ENCODE results near the gene CLDN18. TPM values are rescaled to one million over a fixed set of nuclear protein-coding genes. Genes with fewer than 3 reads are reported as not detected.

The CLDN18 gene
- not detected for polyA plus RNA-seq

GRCh38 chr3:138009476-138010272, at the start of gene CLDN18:
CLDN18 (plus strand) TSS chr3:138010165; CDS start chr3:138010226, 61 bp downstream.
- no peak within 1 kb of the TSS for H3K27ac Mint-ChIP-seq
- H3K27me3 Mint-ChIP-seq (ENCODE audit: low read depth in 3 of 3), result peaks cover 0 to 3% (median 3%) of the 10 kb centered on the region in 3 donors
- H3K36me3 Mint-ChIP-seq, result no peaks in the 10 kb centered on the region
- no peak for DNase-seq
- no peaks in the 10 kb centered on the region for H3K4me1 Mint-ChIP-seq
- peaks cover 0 to 3% (median 0%) of the 10 kb centered on the region in 6 donors for H3K9me3 Mint-ChIP-seq
- H3K4me3 Mint-ChIP-seq, result no peak within 1 kb of the TSS

DNA sequence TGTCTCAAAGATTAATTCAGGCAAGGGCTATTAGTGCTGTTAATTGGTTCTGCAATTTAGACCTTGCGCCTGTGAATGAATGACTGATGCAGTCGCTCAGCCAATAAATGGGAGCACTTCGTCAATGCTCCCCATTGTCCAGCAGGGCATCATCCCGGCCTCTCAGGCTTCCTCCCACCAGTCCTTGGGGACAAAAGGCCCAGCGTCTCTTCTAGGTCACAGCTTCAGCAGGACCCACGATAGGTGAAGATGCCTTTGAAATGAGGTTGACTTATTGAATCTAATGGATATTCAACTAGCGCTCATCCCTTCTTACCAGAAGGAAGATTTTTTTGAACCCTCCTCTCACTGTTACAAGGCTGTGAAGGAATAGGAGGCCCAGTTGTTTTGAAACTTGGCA, 47.7 kb upstream of the CLDN18 start:
- no peak for DNase-seq
- Mint-ChIP-seq H3K4me3 (no peak overlapping the region), H3K4me1 (no peaks in the 10 kb centered on the region), H3K27ac (no peak overlapping the region), H3K36me3 (no peaks in the 10 kb centered on the region), H3K9me3 (no peaks in the 10 kb centered on the region), H3K27me3 (ENCODE audit: low read depth in 3 of 3) (peaks cover 6 to 10% (median 7%) of the 10 kb centered on the region in 3 donors)

DNA sequence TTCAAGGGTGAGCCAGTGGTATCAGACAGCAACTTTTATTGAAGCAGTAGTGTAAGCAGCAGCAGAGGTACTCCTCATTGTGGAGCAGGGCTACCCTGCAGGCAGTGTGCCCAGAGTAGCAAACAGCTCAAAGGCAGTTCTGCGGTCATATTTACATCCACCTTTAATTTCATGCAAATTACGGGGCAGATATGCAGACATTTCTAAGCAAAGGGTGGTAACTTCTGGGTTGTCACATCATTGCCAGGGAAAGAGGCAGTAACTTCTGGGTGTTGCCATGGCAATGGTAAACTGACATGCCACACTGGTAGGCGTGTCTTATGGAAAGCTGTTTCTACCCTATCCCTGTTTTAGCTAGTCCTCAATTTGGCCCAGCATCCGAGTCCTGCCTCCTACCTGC, 46.5 kb upstream of the CLDN18 start:
- DNase-seq, result no peak
- no peaks in the 10 kb centered on the region for H3K36me3 Mint-ChIP-seq
- H3K4me1 Mint-ChIP-seq, result no peaks in the 10 kb centered on the region
- H3K27me3 Mint-ChIP-seq (ENCODE audit: low read depth in 3 of 3), result peaks cover 6 to 10% (median 7%) of the 10 kb centered on the region in 3 donors
- H3K27ac Mint-ChIP-seq, result no peak overlapping the region
- H3K4me3 Mint-ChIP-seq, result no peak overlapping the region
- no peaks in the 10 kb centered on the region for H3K9me3 Mint-ChIP-seq

DNA sequence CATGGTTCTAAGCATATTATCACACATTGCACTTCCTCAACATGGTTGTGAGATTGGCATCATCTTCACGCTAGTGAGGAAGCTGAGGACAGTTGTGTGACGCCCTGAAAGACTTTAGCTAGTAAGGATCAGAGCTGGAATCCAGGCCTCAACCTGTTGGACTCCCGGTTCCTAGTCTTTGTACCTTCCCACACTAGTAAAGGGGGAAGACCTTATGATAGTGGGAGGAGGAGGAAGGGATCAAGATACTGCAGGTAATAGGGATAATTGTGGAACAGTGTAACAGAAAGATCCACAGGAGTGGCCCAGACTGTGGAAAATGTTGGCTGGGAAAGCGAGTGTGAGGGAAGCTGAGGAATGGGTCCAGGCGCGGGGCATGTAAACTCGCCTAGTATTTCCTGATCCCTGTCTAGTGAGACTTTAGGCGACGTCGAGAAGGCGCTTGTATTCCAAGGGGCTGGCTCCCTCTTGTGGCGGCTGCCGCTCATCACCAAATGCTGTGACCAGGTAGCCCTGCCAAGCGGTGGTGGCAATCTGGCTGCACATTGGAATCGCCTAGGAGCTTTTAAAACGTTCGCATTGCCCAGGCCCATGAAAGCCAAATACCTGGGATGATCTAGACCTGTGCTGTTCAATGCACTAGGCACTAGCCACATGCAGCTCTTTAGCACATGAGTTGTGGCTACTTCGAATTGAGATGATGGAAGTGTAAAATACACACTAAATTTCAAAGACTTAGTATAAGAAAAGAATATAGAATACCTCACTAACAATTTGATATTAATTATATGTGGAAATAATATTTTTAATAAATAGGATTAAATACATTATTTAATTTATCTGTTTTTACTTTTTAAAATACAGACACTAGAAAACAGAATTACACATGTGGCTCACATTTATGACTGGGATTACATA, 38.8 kb upstream of the CLDN18 start:
- peak in 1 of 3 donors; percentile 1 for DNase-seq
- peaks cover 0 to 7% (median 1%) of the 10 kb centered on the region in 3 donors for H3K27me3 Mint-ChIP-seq (ENCODE audit: low read depth in 3 of 3)
- H3K9me3 Mint-ChIP-seq, result peaks cover 0 to 4% (median 0%) of the 10 kb centered on the region in 6 donors
- no peaks in the 10 kb centered on the region for H3K36me3 Mint-ChIP-seq
- H3K4me1 Mint-ChIP-seq, result no peaks in the 10 kb centered on the region
- no peak overlapping the region for H3K27ac Mint-ChIP-seq
- no peak overlapping the region for H3K4me3 Mint-ChIP-seq

DNA sequence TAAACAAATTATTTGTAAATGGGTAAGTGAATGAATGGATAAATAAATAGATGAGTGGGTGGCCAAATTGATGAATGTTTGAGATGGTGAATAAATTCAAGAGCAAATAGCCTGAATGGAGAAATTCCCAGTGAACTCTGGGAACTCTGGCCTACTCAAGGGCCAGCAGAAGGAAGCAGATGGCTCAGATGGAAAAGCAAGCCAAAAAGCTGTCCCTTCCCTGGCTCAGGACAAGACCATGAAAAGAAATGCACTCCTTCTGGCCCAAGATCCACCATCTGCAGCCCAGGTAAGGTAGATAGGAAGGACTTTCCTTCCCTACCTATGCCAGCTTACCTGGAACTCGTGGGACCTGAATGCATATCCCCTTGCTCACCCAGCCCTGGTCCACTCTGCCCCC, 37.6 kb upstream of the CLDN18 start:
- Mint-ChIP-seq H3K9me3 (peaks cover 0 to 4% (median 0%) of the 10 kb centered on the region in 6 donors), H3K36me3 (no peaks in the 10 kb centered on the region), H3K27me3 (ENCODE audit: low read depth in 3 of 3) (peaks cover under 1 to 7% (median 1%) of the 10 kb centered on the region in 3 donors), H3K4me1 (no peaks in the 10 kb centered on the region), H3K27ac (no peak overlapping the region), H3K4me3 (no peak overlapping the region)
- DNase-seq, result no peak

GRCh38 chr3:137978328-137978727, 31.6 kb upstream of the CLDN18 start:
- Mint-ChIP-seq H3K4me3 (no peak overlapping the region), H3K27ac (no peak overlapping the region), H3K27me3 (ENCODE audit: low read depth in 3 of 3) (peaks cover 0 to 4% (median 3%) of the 10 kb centered on the region in 3 donors), H3K36me3 (no peaks in the 10 kb centered on the region), H3K9me3 (peaks cover 0 to 5% (median under 1%) of the 10 kb centered on the region in 6 donors), H3K4me1 (no peaks in the 10 kb centered on the region)
- DNase-seq, result no peak

DNA sequence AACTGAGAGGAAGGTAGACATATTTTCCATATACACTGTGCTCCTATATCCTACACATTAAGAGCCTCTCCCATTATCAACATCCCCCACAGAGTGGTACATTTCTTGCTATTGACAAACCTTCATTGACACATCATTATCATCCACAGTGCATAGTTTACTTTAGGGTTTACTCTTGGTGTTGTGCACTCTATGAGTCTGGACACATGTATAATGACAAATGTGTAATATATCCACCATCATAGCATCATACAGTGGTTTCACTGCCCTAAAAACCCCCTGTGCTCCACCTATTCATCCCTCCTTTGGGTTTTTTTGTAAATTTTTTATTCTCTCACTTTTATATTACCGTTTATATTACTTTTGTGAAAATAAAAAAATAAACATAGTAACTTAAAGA, 22.2 kb upstream of the CLDN18 start:
- Mint-ChIP-seq H3K9me3 (peaks cover 0 to 2% (median 0%) of the 10 kb centered on the region in 6 donors), H3K4me3 (no peak overlapping the region), H3K27me3 (ENCODE audit: low read depth in 3 of 3) (peaks cover 0 to 5% (median 0%) of the 10 kb centered on the region in 3 donors), H3K36me3 (no peaks in the 10 kb centered on the region), H3K27ac (no peak overlapping the region), H3K4me1 (no peaks in the 10 kb centered on the region)
- no peak for DNase-seq

DNA sequence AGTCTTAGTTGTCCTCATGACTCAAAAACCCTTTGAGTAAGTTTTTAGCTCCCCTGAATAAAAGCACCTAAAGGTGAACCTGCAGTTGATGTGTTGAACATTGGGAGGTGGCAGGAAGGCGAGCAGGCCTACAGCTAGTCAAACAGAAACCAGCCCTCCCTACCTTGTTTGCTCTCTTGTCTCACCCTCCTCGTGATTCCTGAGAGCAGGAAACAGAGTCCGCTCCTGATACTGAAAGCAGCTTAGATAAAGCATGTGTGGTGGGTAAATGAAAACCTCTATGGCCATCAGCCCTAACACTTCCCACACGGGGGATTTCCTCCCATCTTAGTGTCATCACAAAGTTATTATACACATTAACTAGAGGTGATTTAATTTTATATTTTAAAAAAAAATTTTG, 21.8 kb upstream of the CLDN18 start:
- H3K36me3 Mint-ChIP-seq, result no peaks in the 10 kb centered on the region
- H3K27me3 Mint-ChIP-seq (ENCODE audit: low read depth in 3 of 3), result peaks cover 0 to 5% (median 0%) of the 10 kb centered on the region in 3 donors
- H3K27ac Mint-ChIP-seq, result no peak overlapping the region
- no peak overlapping the region for H3K4me3 Mint-ChIP-seq
- peaks cover 0 to 2% (median 0%) of the 10 kb centered on the region in 6 donors for H3K9me3 Mint-ChIP-seq
- DNase-seq, result no peak
- H3K4me1 Mint-ChIP-seq, result no peaks in the 10 kb centered on the region

DNA sequence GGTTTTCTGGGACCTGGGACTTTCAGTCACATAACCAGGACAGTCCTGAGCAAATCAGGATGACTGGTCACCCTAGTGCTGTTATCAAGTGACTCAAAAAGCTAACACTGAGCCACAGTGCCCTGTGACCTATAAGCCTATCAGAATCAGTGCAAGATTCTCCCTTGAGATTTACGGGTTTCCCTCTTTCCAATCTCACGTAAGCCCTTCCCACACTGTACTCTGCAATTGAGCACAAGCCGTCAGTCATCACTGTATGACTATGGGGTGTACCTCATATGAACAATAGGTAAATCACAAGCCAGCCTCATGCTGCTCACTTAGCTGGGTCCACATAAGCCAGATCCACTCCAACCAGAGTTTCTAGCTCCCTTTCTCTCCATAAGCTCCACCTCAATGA, 21.0 kb upstream of the CLDN18 start:
- DNase-seq, result no peak
- Mint-ChIP-seq H3K36me3 (peaks cover 0 to 2% (median 0%) of the 10 kb centered on the region in 3 donors), H3K27me3 (ENCODE audit: low read depth in 3 of 3) (peaks cover 0 to 6% (median 0%) of the 10 kb centered on the region in 3 donors), H3K27ac (no peak overlapping the region), H3K4me3 (no peak overlapping the region), H3K9me3 (peaks cover 0 to 3% (median 2%) of the 10 kb centered on the region in 6 donors), H3K4me1 (no peaks in the 10 kb centered on the region)

- no peak overlapping the region for H3K27ac Mint-ChIP-seq
- peaks cover 0 to 4% (median 0%) of the 10 kb centered on the region in 3 donors for H3K36me3 Mint-ChIP-seq
- H3K4me1 Mint-ChIP-seq, result no peaks in the 10 kb centered on the region
- peaks cover 0 to 8% (median 0%) of the 10 kb centered on the region in 3 donors for H3K27me3 Mint-ChIP-seq (ENCODE audit: low read depth in 3 of 3)
- no peak for DNase-seq
- H3K9me3 Mint-ChIP-seq, result peaks cover 3 to 15% (median 7%) of the 10 kb centered on the region in 6 donors
- H3K4me3 Mint-ChIP-seq, result no peak overlapping the region
Observed at GRCh38 chr3:137990427-137990826, 19.5 kb upstream of the CLDN18 start.

DNA sequence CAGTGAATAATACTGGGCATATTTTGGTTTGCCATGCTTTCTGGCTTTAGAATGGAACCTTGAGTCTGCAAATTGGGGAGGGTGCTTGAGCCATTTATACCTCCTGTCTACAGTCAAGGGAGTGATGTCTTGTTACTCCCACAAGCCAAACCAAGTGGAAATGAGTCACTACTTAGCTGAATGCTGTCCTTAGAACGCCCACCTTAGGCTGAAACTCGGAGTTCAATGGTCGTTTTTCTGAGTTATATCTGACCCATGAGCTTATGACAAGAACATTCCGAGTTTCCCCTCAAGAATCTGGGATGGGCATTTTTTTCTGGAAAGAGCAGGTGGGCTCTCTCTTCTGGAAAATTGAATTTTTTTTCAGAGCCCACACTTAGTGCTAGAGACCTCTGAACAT, 17.4 kb upstream of the CLDN18 start:
- no peak overlapping the region for H3K4me3 Mint-ChIP-seq
- peaks cover 5 to 23% (median 7%) of the 10 kb centered on the region in 6 donors for H3K9me3 Mint-ChIP-seq
- H3K27me3 Mint-ChIP-seq (ENCODE audit: low read depth in 3 of 3), result peaks cover 0 to 3% (median 0%) of the 10 kb centered on the region in 3 donors
- DNase-seq, result no peak
- H3K36me3 Mint-ChIP-seq, result peaks cover 0 to 4% (median 0%) of the 10 kb centered on the region in 3 donors
- H3K27ac Mint-ChIP-seq, result no peak overlapping the region
- no peaks in the 10 kb centered on the region for H3K4me1 Mint-ChIP-seq

GRCh38 chr3:137998121-137999042, 11.6 kb upstream of the CLDN18 start:
- no peak for DNase-seq
- H3K4me3 Mint-ChIP-seq, result no peak overlapping the region

GRCh38 chr3:138003069-138003468, 6.9 kb upstream of the CLDN18 start:
- Mint-ChIP-seq H3K4me1 (no peaks in the 10 kb centered on the region), H3K4me3 (no peak overlapping the region), H3K36me3 (no peaks in the 10 kb centered on the region), H3K27me3 (ENCODE audit: low read depth in 3 of 3) (peaks cover 0 to 8% (median 2%) of the 10 kb centered on the region in 3 donors), H3K27ac (no peak overlapping the region), H3K9me3 (peaks cover 0 to 1% (median 0%) of the 10 kb centered on the region in 6 donors)
- no peak for DNase-seq

More at GRCh38 chr3:137998121-137999042, 11.6 kb upstream of the CLDN18 start:
- H3K27ac Mint-ChIP-seq, result no peak overlapping the region
- peaks cover 0 to 4% (median 0%) of the 10 kb centered on the region in 3 donors for H3K36me3 Mint-ChIP-seq
- peaks cover 5 to 23% (median 7%) of the 10 kb centered on the region in 6 donors for H3K9me3 Mint-ChIP-seq
- H3K27me3 Mint-ChIP-seq (ENCODE audit: low read depth in 3 of 3), result peaks cover 0 to 8% (median 2%) of the 10 kb centered on the region in 3 donors
- no peaks in the 10 kb centered on the region for H3K4me1 Mint-ChIP-seq
